H1 (cell line): ENCODE results near the gene MRPL19. TPM values are rescaled to one million over a fixed set of nuclear protein-coding genes. Genes with fewer than 3 reads are reported as not detected.

Source experiments
- CTCF ChIA-PET: fragments of 300-600 bp; sonication (Branson Sonifier 250); formaldehyde crosslinking; loops from one replicate; lab custom pipeline; 2021; ENCODE audit not compliant: partially characterized antibody; lab: Charles Lee
- POLR2A ChIA-PET: fragments of 300-600 bp; sonication (Branson Sonifier 250); formaldehyde crosslinking; loops from one replicate; lab custom pipeline; 2021; ENCODE audit warnings: inconsistent platforms; ENCODE audit not compliant: partially characterized antibody; lab: Charles Lee
- DNase-seq, 2 experiments: peaks; one replicate each; pipeline versions ENCODE4 v3.0.0 to v3.0.0-alpha.2; 2010 to 2022; ENCODE audit warnings: low spot score in 2 of 2, low read depth in 1 of 2, mixed read lengths in 1 of 2
- FAIRE-seq: peaks from 2 replicates; lab custom pipeline; 2011; peaks lifted over from hg19 to GRCh38; lab: Jason Lieb, UNC
- H2AFZ ChIP-seq: 2 replicates; pipeline ENCODE4 v1.8.1; 2012; ENCODE audit warnings: low read length, inconsistent platforms
- H2AK5ac ChIP-seq: 2 replicates; pipeline ENCODE4 v1.6.1; 2013; ENCODE audit warnings: low read depth, low read length
- H2BK120ac ChIP-seq: replicated peaks from 2 replicates; pipeline ENCODE3; 2013; ENCODE audit warnings: low read depth, low read length, inconsistent platforms
- H2BK12ac ChIP-seq: 2 replicates; pipeline ENCODE4 v1.6.1; 2013; ENCODE audit warnings: low read depth, low read length
- H2BK15ac ChIP-seq: 2 replicates; pipeline ENCODE4 v1.6.1; 2013; ENCODE audit warnings: low read length
- H2BK20ac ChIP-seq: 2 replicates; pipeline ENCODE4 v1.6.1; 2013; ENCODE audit warnings: low read length
- H2BK5ac ChIP-seq: 2 replicates; pipeline ENCODE4 v1.6.1; 2013; ENCODE audit warnings: low read depth, low read length
- H3K14ac ChIP-seq: 2 replicates; pipeline ENCODE4 v1.6.1; 2013; ENCODE audit warnings: inconsistent platforms; ENCODE audit not compliant: insufficient read length
- H3K18ac ChIP-seq: 2 replicates; pipeline ENCODE4 v1.6.1; 2013; ENCODE audit warnings: low read length; ENCODE audit errors: extremely low read depth
- H3K23ac ChIP-seq: 2 replicates; pipeline ENCODE4 v1.6.1; 2013; ENCODE audit warnings: inconsistent platforms; ENCODE audit not compliant: insufficient read length
- H3K23me2 ChIP-seq: 2 replicates; pipeline ENCODE4 v1.6.1; 2013; ENCODE audit warnings: low read depth, low read length
- H3K27ac ChIP-seq: 2 replicates; pipeline ENCODE4 v1.6.1; 2011; ENCODE audit warnings: low read depth, low read length, inconsistent platforms
- H3K27me3 ChIP-seq, 4 experiments: replicated peaks in 1 of 4; 1 replicate in 1 of 4; 2 replicates in 3 of 4; pipeline versions ENCODE4 v1.6.1 to v1.8.1; 2011 to 2013; ENCODE audit warnings: low read length in 3 of 4, mild to moderate bottlenecking in 3 of 4, inconsistent platforms in 2 of 4, mixed read lengths in 2 of 4, moderate library complexity in 1 of 4; ENCODE audit not compliant: control insufficient read depth in 3 of 4, insufficient read depth in 3 of 4; ENCODE audit errors: extremely low read depth in 1 of 4
- H3K36me3 ChIP-seq, 4 experiments: 2 replicates each; pipeline versions ENCODE4 v1.6.1 to v1.8.1; 2011 to 2013; ENCODE audit warnings: mild to moderate bottlenecking in 4 of 4, low read length in 3 of 4, moderate library complexity in 2 of 4, control low read depth in 1 of 4, inconsistent platforms in 1 of 4; ENCODE audit not compliant: insufficient read depth in 4 of 4, control insufficient read depth in 2 of 4
- H3K4ac ChIP-seq: replicated peaks from 2 replicates; pipeline ENCODE3; 2013; ENCODE audit warnings: low read length, low read depth, mixed read lengths, inconsistent platforms; ENCODE audit not compliant: insufficient read length
- H3K4me1 ChIP-seq, 4 experiments: replicated peaks in 1 of 4; 1 replicate in 1 of 4; 2 replicates in 3 of 4; pipeline versions ENCODE4 v1.6.1 to v1.8.1; 2011 to 2013; ENCODE audit warnings: low read length in 3 of 4, inconsistent platforms in 2 of 4, mixed read lengths in 1 of 4; ENCODE audit not compliant: insufficient read depth in 4 of 4, control insufficient read depth in 3 of 4
- H3K4me2 ChIP-seq, 2 experiments: 2 replicates each; pipeline versions ENCODE4 v1.6.1 to v1.8.1; 2011 to 2013; ENCODE audit warnings: low read depth in 2 of 2, low read length in 2 of 2, control low read depth in 1 of 2, inconsistent platforms in 1 of 2, mild to moderate bottlenecking in 1 of 2; ENCODE audit not compliant: insufficient read depth in 1 of 2
- H3K4me3 ChIP-seq, 4 experiments: fragments of 200-600, 300-600 bp in 1 of 4; sonication (generic), shearing (Covaris generic), sonication (Bioruptor Twin) in 1 of 4; 2 replicates each; pipeline versions ENCODE4 v1.5.1 to v1.8.1; 2011 to 2016; ENCODE audit warnings: low read length in 4 of 4, low read depth in 3 of 4, control low read depth in 2 of 4, inconsistent platforms in 2 of 4, mild to moderate bottlenecking in 2 of 4, mixed read lengths in 1 of 4, moderate library complexity in 1 of 4; ENCODE audit not compliant: insufficient read depth in 2 of 4; ENCODE audit errors: extremely low read depth in 1 of 4
- H3K56ac ChIP-seq: replicated peaks from 2 replicates; pipeline ENCODE3; 2013; ENCODE audit warnings: low read depth, mild to moderate bottlenecking, mixed read lengths, low read length, inconsistent platforms; ENCODE audit not compliant: insufficient read length
- H3K79me1 ChIP-seq: 2 replicates; pipeline ENCODE4 v1.6.1; 2013; ENCODE audit warnings: low read depth, low read length, control low read depth
- H3K79me2 ChIP-seq, 2 experiments: 2 replicates each; pipeline versions ENCODE4 v1.6.1 to v1.8.1; 2012 to 2013; ENCODE audit warnings: low read length in 2 of 2, mild to moderate bottlenecking in 2 of 2, inconsistent platforms in 1 of 2; ENCODE audit not compliant: insufficient read depth in 2 of 2, control insufficient read depth in 1 of 2
- H3K9ac ChIP-seq, 4 experiments: replicated peaks in 1 of 4; 1 replicate in 1 of 4; 2 replicates in 3 of 4; pipeline versions ENCODE4 v1.6.1 to v1.8.1; 2011 to 2013; ENCODE audit warnings: low read depth in 3 of 4, low read length in 3 of 4, control low read depth in 2 of 4, mild to moderate bottlenecking in 2 of 4, moderate library complexity in 2 of 4, inconsistent platforms in 1 of 4; ENCODE audit errors: extremely low read depth in 1 of 4
- H3K9me3 ChIP-seq, 2 experiments: 2 replicates each; pipeline versions ENCODE4 v1.6.1 to v1.8.1; 2012 to 2013; ENCODE audit warnings: mild to moderate bottlenecking in 2 of 2, moderate library complexity in 2 of 2, control low read depth in 1 of 2, inconsistent platforms in 1 of 2, low read depth in 1 of 2, low read length in 1 of 2, mixed read lengths in 1 of 2; ENCODE audit not compliant: insufficient read depth in 2 of 2
- H4K20me1 ChIP-seq, 2 experiments: replicated peaks in 1 of 2; 2 replicates each; pipeline versions ENCODE3 to v1.8.1; 2011 to 2013; ENCODE audit warnings: inconsistent platforms in 2 of 2, low read length in 2 of 2, mild to moderate bottlenecking in 1 of 2; ENCODE audit not compliant: insufficient read depth in 2 of 2, control insufficient read depth in 1 of 2
- H4K5ac ChIP-seq: 2 replicates; pipeline ENCODE4 v1.6.1; 2013; ENCODE audit warnings: low read length, low read depth, mixed read lengths, inconsistent platforms; ENCODE audit not compliant: insufficient read length
- H4K8ac ChIP-seq: 2 replicates; pipeline ENCODE4 v1.8.0; 2013; ENCODE audit warnings: mild to moderate bottlenecking, moderate library complexity, low read length, inconsistent platforms; ENCODE audit not compliant: insufficient read depth; ENCODE audit errors: extremely low read depth
- H4K91ac ChIP-seq: replicated peaks from 2 replicates; pipeline ENCODE3; 2013; ENCODE audit warnings: low read length, mixed read lengths, inconsistent platforms; ENCODE audit not compliant: insufficient read length
- CHD1 ChIP-seq: IDR thresholded peaks from 2 replicates; pipeline ENCODE4 v1.6.1; 2012; ENCODE audit warnings: low read depth, low read length, improper control_type of control experiment
- JUND ChIP-seq: IDR thresholded peaks from 2 replicates; pipeline ENCODE4 v1.6.1; 2011; ENCODE audit warnings: mild to moderate bottlenecking, improper control_type of control experiment, low read length
- KDM4A ChIP-seq: IDR thresholded peaks from one replicate; pipeline ENCODE4 v1.7.1; 2012; ENCODE audit warnings: low read depth, mild to moderate bottlenecking, moderate library complexity, low read length, inconsistent platforms; ENCODE audit not compliant: severe bottlenecking
- KDM5A ChIP-seq: fragments of 200-600 bp; IDR thresholded peaks from 2 replicates; pipeline ENCODE4 v1.7.1; 2012; ENCODE audit warnings: mild to moderate bottlenecking, low read length, inconsistent platforms, mixed read lengths
- SAP30 ChIP-seq: fragments of 300-600 bp; sonication (generic); IDR thresholded peaks from 2 replicates; pipeline ENCODE4 v1.7.1; 2012; ENCODE audit warnings: low read length, moderate library complexity, mild to moderate bottlenecking, inconsistent platforms; ENCODE audit not compliant: insufficient read depth, insufficient replicate concordance
- SIN3A ChIP-seq, 2 experiments: IDR thresholded peaks in 1 of 2; conservative IDR thresholded peaks in 1 of 2; 2 replicates each; pipeline ENCODE4 v1.6.1; 2011 to 2012; ENCODE audit warnings: low read length in 2 of 2, improper control_type of control experiment in 1 of 2, low read depth in 1 of 2, mild to moderate bottlenecking in 1 of 2
- TAF7 ChIP-seq: optimal IDR thresholded peaks from 2 replicates; pipeline ENCODE3; 2011; ENCODE audit warnings: low read depth, mild to moderate bottlenecking, inconsistent platforms, low read length, moderate library complexity, borderline replicate concordance
- TCF12 ChIP-seq: IDR thresholded peaks from 2 replicates; pipeline ENCODE4 v1.6.1; 2011; ENCODE audit warnings: low read depth, mild to moderate bottlenecking, low read length
- YY1 ChIP-seq: IDR thresholded peaks from 2 replicates; pipeline ENCODE4 v1.6.1; 2011; ENCODE audit warnings: low read depth, mild to moderate bottlenecking, low read length
- ZNF274 ChIP-seq: IDR thresholded peaks from 2 replicates; pipeline ENCODE4 v1.7.0; 2012; ENCODE audit warnings: low read length, borderline replicate concordance; ENCODE audit errors: extremely low read depth
- WGBS, 2 experiments: shearing (Covaris generic) in 1 of 2; methylation state at CpG; one replicate each; pipeline versions ENCODE4 v1.1.6 to v1.1.7; 2013 to 2015; ENCODE audit warnings: low lambda C conversion rate in 2 of 2, mixed read lengths in 2 of 2, inconsistent platforms in 1 of 2, low coverage in 1 of 2, missing lambda C conversion rate in 1 of 2; ENCODE audit not compliant: insufficient replicate concordance in 2 of 2, insufficient coverage in 1 of 2, insufficient read length in 1 of 2; ENCODE audit errors: extremely low coverage in 1 of 2, missing lambda C conversion rate in 1 of 2; 5-methylcytosine and 5-hydroxymethylcytosine counted together
- polyA plus RNA-seq, 7 experiments: library from polyadenylated mRNA; depleted of rRNA in 3 of 7; stranded (reverse) in 5 of 7; unstranded in 2 of 7; fragments of >200 nt in 5 of 7; fragments of 200-250 nt in 2 of 7; gene quantifications; 1 replicate in 5 of 7; 2 replicates in 1 of 7; 4 replicates in 1 of 7; pipeline versions ENCODE4 v1.2.1 to v1.2.3, GENCODE V29; 2011 to 2013; ENCODE audit warnings: missing spikeins in 2 of 7, mixed read lengths in 2 of 7
- total RNA-seq: library from RNA; stranded (reverse); fragmentation: NEBNext Ultra II Directional; extraction: Animal tissue kit (Norgen Biotek cat#: 25700); gene quantifications from 2 replicates; pipeline ENCODE4 v1.2.1, GENCODE V29; 2021

MRPL19 gene
- total and polyA plus RNA-seq, 2 of the 8 experiments (the other 6 are each of a cell fraction or from before 2014, with no cell fraction given): 18.1 to 75.2 TPM

- no peak for TF ChIP-seq KDM4A
- TF ChIP-seq SAP30: no peak
- no peak for TF ChIP-seq TCF12
- no peak for TF ChIP-seq CHD1
- no peak for TF ChIP-seq KDM5A
- TF ChIP-seq TAF7: no peak
- TF ChIP-seq YY1: no peak
- TF ChIP-seq JUND: no peak
- no peak for TF ChIP-seq SIN3A (conservative IDR thresholded peaks at IDR 0.05 in 1 of 2, IDR thresholded peaks at IDR 0.05 in 1 of 2; ENCODE audit: low read depth in 1 of 2, low read length in 2 of 2)
- TF ChIP-seq ZNF274: no peak
These were observed 35.9 kb upstream of the MRPL19 start for GRCh38 chr2:75610671-75611070.

More at GRCh38 chr2:75610671-75611070, 35.9 kb upstream of the MRPL19 start:
- H4K8ac ChIP-seq: no peak overlapping the region
- no peaks in the 10 kb centered on the region for H3K79me2 ChIP-seq
- no peak overlapping the region for H3K4me2 ChIP-seq
- no peaks in the 10 kb centered on the region for H3K79me1 ChIP-seq
- no peak overlapping the region for H3K9ac ChIP-seq
- H3K4ac ChIP-seq: no peak overlapping the region
- no peak overlapping the region for H3K23ac ChIP-seq
- no peaks in the 10 kb centered on the region; a peak in 2 of 7 replicates for H3K27me3 ChIP-seq
- no peak overlapping the region for H4K91ac ChIP-seq
- H2BK120ac ChIP-seq: no peak overlapping the region
- no peak for FAIRE-seq
- WGBS, 2 experiments: 89% methylated on average over 4 of the region's 4 CpGs; no CpG with 5 or more reads in 1 of the 2 experiments
- no peak overlapping the region for H3K14ac ChIP-seq
- no peaks in the 10 kb centered on the region for H3K9me3 ChIP-seq
- H2BK5ac ChIP-seq: no peak overlapping the region
- H3K4me3 ChIP-seq: no peak overlapping the region
- H3K36me3 ChIP-seq: no peaks in the 10 kb centered on the region
- ChIA-PET CTCF (interaction anchor here (0.5 to 3.5 kb wide), 13 partner anchors 9 to 546 kb away, joined by 3 to 117 read pairs (median 4); no protein-coding TSS in a partner anchor), POLR2A (no interaction called here)
- H2BK15ac ChIP-seq: no peak overlapping the region
- no peak for DNase-seq
- peaks cover 7% of the 10 kb centered on the region; the same call in 1 of the 2 replicates for H3K23me2 ChIP-seq
- H2AFZ ChIP-seq: no peak overlapping the region
- H2BK12ac ChIP-seq: no peak overlapping the region
- H2BK20ac ChIP-seq: no peak overlapping the region
- H3K27ac ChIP-seq: no peak overlapping the region
- no peak overlapping the region for H3K56ac ChIP-seq
- no peak overlapping the region for H4K5ac ChIP-seq
- H2AK5ac ChIP-seq: no peak overlapping the region
- H3K4me1 ChIP-seq: peaks cover 0 to 4% (median 2%) of the 10 kb centered on the region in 4 experiments; a peak in 4 of 7 replicates
- H4K20me1 ChIP-seq: no peaks in the 10 kb centered on the region
- H3K18ac ChIP-seq: no peak overlapping the region
